K562 treated with DMSO at 1 percent for 12 hours (cell line): ENCODE results near the gene SLC1A2. TPM values are rescaled to one million over a fixed set of nuclear protein-coding genes. Genes with fewer than 3 reads are reported as not detected.

ENCODE experiments used
- total RNA-seq: library from RNA; unstranded; fragments of 300-600 nt; gene quantifications from 2 replicates; pipeline ENCODE4 v1.2.3, GENCODE V29; 2022; ENCODE audit not compliant: insufficient read depth

The SLC1A2 gene
- total RNA-seq, result not detected in 2 replicates

DNA sequence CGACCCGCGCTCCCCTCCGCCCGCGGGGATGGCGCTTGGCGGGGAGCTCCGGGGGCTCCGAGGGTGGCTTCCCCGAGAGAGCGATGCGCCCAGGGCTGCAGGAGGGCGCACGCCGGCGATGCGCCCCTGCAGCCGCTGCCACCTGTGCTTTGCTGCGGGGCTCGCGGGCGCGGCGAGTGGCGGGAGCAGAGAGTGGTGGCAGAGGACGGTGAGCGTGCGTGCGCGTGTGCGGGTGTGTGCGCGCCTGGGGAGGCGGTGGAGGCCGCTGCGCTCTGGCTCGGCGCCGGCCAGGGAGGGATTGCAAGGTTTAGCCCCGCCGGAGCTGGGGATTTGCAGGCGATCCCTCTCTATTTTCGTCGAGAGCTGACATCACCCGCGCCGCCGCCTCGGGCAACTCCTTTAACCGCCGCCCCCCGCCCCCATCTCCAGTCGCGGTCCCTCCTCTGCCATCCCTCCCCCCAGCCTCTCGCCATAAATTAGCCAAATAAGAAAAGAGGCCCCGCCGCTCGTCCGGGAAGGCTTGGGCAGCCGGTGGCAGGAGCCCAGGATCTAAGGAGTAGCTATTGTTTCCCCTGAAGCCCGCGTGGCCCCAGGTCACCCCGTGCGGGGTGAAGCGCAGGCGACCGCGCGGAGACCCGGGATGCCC is at the start of gene SLC1A2:
Gene SLC1A2 (minus strand): TSS at position 375 of the 646 bp plus-strand sequence. CDS start 592 bp downstream, outside the sequence.

Other genes starting within 250 kb of the SLC1A2 start
- not detected in 2 replicates for gene PAMR1, start 106.1 kb upstream of the SLC1A2 start, total RNA-seq
- gene FJX1, start 198.9 kb upstream of the SLC1A2 start, total RNA-seq, result 0.33 TPM in 1 of 2 replicates, not detected in the other
- gene TRIM44, start 243.2 kb upstream of the SLC1A2 start, total RNA-seq, result 14.7 and 39.0 TPM in 2 replicates